Measurements from ENCODE around the gene IFT122. TPM values are rescaled to one million over a fixed set of nuclear protein-coding genes. Genes with fewer than 3 reads are reported as not detected.

IFT122 gene
- polyA plus RNA-seq, 2 of the 4 experiments (the other 2 are of a cell fraction) = 15.0 to 17.1 TPM

DNA sequence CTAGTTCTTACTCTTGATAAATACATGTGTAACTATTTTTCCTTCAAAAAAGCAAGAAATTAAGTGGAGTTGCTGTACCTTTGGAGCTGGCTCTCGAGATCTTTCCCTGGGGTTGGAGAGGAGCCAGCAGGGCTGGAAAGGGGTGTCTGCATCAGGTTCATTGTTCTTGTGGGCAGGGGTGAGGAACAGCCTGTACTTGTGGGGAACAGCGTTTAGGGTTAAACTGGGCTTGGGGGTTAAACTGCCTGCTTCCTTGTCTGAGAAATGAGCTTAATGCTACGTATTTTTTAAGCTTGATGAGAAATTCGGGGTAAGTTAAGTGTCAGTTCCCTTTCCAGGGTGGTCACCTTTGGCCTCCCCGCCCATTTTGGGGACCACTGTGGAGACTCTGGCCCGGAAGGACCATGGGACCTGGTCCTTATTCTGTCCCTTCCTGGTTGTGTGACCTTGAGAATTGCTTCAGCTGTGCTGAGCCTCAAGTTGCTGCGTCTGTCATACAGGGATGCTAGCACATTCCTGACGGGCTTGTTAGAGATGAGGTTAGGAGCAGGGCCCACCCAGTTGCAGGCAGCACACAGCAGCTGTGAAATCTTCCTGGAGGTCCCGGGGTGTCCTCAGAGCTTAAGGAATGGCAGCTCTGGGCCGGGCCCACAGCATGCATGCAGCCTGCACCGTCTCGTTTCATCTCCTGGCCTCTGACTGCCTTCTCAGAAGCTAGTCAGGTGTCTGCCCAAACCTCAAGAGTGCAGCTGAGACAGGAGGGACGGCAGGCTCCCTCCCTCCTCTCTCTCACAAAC is 114.5 kb downstream of the IFT122 start:
- POLR2A ChIA-PET = no interaction called here
- CTCF ChIA-PET = interaction anchor here (1.0 to 1.5 kb wide), 2 partner anchors 64 to 171 kb away, joined by 3 to 5 read pairs; no protein-coding TSS in a partner anchor
- ATAC-seq (no peak), FAIRE-seq (no peak), DNase-seq (ENCODE audit: low read depth in 1 of 2, low spot score in 1 of 2) (no peak)
- WGBS (ENCODE audit: missing lambda C conversion rate) = 83% methylated on average over 13 of the region's 13 CpGs
- no peak overlapping the region; a peak in 1 of 6 replicates for H3K27ac ChIP-seq
- H3K9me3 ChIP-seq = no peaks in the 10 kb centered on the region
- TF ChIP-seq, protein P1, sequence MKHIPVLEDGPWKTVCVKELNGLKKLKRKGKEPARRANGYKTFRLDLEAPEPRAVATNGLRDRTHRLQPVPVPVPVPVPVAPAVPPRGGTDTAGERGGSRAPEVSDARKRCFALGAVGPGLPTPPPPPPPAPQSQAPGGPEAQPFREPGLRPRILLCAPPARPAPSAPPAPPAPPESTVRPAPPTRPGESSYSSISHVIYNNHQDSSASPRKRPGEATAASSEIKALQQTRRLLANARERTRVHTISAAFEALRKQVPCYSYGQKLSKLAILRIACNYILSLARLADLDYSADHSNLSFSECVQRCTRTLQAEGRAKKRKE (CRISPR knock-in tag; IDR thresholded peaks at IDR 0.05; ENCODE audit: low read depth) = no peak
- TF ChIP-seq ZSCAN20 (CRISPR knock-in tag; IDR thresholded peaks at IDR 0.05) (no peak), SREBF2 (IDR thresholded peaks at IDR 0.05) (no peak), EHMT2 (IDR thresholded peaks at IDR 0.05; ENCODE audit: low read depth) (no peak), CBX2 (IDR thresholded peaks at IDR 0.05; ENCODE audit: borderline replicate concordance, low read depth) (no peak), NFE2L2 (conservative IDR thresholded peaks at IDR 0.05; ENCODE audit: low read length) (no peak), RAD21 (conservative IDR thresholded peaks at IDR 0.05 in 1 of 2, IDR thresholded peaks at IDR 0.05 in 1 of 2) (no peak), KDM5A (IDR thresholded peaks at IDR 0.05) (no peak), ZC3H11A (IDR thresholded peaks at IDR 0.05) (no peak), POLR2AphosphoS2 (conservative IDR thresholded peaks at IDR 0.05; ENCODE audit: low read length) (no peak), ZNF302 (CRISPR knock-in tag; IDR thresholded peaks at IDR 0.05) (no peak), EHF (CRISPR knock-in tag; IDR thresholded peaks at IDR 0.05) (no peak)
- TF ChIP-seq, protein P2, sequence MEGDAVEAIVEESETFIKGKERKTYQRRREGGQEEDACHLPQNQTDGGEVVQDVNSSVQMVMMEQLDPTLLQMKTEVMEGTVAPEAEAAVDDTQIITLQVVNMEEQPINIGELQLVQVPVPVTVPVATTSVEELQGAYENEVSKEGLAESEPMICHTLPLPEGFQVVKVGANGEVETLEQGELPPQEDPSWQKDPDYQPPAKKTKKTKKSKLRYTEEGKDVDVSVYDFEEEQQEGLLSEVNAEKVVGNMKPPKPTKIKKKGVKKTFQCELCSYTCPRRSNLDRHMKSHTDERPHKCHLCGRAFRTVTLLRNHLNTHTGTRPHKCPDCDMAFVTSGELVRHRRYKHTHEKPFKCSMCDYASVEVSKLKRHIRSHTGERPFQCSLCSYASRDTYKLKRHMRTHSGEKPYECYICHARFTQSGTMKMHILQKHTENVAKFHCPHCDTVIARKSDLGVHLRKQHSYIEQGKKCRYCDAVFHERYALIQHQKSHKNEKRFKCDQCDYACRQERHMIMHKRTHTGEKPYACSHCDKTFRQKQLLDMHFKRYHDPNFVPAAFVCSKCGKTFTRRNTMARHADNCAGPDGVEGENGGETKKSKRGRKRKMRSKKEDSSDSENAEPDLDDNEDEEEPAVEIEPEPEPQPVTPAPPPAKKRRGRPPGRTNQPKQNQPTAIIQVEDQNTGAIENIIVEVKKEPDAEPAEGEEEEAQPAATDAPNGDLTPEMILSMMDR (IDR thresholded peaks at IDR 0.05) = no peak
- no peak overlapping the region for H3K4me2 ChIP-seq
- H3K4me3 ChIP-seq = no peak overlapping the region
- H3K4me1 ChIP-seq = peaks cover 24% of the 10 kb centered on the region

DNA sequence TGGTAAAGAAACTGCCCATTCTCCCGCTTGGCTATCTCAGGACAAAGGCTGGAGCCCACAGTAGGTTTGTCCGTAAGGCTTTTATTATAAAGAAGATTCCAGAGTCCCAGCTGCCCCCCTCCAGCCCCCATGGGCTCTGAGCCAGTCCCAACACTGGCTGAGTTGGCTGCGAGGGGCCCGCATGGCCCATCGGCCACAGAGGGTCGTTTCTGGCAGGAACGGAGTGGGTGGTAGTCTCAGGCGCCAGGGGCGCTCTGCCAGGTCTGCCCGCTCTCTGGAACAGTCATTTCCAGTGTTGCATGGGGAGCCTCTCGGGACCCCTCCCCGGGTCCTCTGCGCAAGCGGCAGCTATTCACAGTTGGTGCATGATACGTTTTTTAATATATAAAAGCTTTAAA is 115.1 kb downstream of the IFT122 start:
- H3K27ac ChIP-seq = no peak overlapping the region; a peak in 1 of 6 replicates
- no peak for ATAC-seq
- H3K4me2 ChIP-seq = no peak overlapping the region
- H3K4me3 ChIP-seq = no peak overlapping the region
- CTCF ChIA-PET = interaction anchor here (1.5 kb wide), 1 partner anchor 65 kb away, joined by 3 read pairs; no protein-coding TSS in a partner anchor
- no peaks in the 10 kb centered on the region for H3K9me3 ChIP-seq
- WGBS (ENCODE audit: missing lambda C conversion rate) = 91% methylated on average over 12 of the region's 15 CpGs
- peaks cover 24% of the 10 kb centered on the region for H3K4me1 ChIP-seq
- no peak for FAIRE-seq
- TF ChIP-seq RAD21 (conservative IDR thresholded peaks at IDR 0.05 in 1 of 2, IDR thresholded peaks at IDR 0.05 in 1 of 2) = no peak
- TF ChIP-seq SREBF2 (IDR thresholded peaks at IDR 0.05) = no peak
- POLR2A ChIA-PET = no interaction called here
- no peak for DNase-seq (ENCODE audit: low read depth in 1 of 2, low spot score in 1 of 2)

DNA sequence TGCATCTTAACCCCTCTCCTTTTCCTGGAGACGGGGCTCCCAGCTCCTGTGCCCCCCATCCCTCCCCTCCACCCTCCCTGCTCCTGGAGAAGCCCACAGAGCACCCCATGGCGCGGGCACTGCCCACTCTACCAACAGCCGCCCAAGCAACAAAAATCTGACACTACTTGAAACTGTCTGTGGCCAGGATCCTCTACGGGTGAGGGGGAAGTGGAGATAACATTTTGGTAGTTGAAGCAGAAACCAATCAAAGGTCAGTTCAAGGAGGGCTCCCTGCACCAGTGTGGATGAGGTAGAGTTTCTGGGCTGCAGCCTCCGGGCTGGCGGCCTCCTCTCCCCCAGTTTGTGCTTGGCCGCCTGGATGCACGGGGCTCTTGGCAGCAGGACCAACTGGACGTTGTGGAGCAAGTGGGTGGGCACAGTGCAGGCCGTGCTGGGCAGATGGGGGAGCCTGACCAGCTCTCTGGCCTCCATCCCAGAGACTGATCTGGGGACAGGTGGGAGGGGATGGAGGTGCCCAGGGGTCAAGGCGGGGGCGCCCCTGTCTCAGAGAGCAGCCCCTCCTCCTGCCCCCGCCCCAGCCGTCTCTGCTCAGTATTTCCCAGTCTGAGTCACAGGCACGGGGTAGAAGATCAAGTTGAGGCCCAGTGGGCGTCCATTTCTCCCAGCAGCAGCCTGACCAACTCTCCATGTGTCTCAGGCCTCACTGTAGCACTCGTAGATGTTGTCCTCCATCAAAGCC is 115.8 kb downstream of the IFT122 start:
- Histone ChIP-seq H3K4me3 (no peak overlapping the region), H3K27ac (peak overlapping the region in 1 of 2 experiments; percentile 24; a peak in 1 of 6 replicates), H3K4me2 (no peak overlapping the region), H3K4me1 (peaks cover 31% of the 10 kb centered on the region), H3K9me3 (no peaks in the 10 kb centered on the region)
- TF ChIP-seq, protein P3, sequence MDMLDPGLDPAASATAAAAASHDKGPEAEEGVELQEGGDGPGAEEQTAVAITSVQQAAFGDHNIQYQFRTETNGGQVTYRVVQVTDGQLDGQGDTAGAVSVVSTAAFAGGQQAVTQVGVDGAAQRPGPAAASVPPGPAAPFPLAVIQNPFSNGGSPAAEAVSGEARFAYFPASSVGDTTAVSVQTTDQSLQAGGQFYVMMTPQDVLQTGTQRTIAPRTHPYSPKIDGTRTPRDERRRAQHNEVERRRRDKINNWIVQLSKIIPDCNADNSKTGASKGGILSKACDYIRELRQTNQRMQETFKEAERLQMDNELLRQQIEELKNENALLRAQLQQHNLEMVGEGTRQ (IDR thresholded peaks at IDR 0.05) = no peak
- TF ChIP-seq, protein P4, sequence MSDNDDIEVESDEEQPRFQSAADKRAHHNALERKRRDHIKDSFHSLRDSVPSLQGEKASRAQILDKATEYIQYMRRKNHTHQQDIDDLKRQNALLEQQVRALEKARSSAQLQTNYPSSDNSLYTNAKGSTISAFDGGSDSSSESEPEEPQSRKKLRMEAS (IDR thresholded peaks at IDR 0.05) = no peak
- TF ChIP-seq ZC3H11A (IDR thresholded peaks at IDR 0.05) = no peak
- no peak for TF ChIP-seq FOSL2 (IDR thresholded peaks at IDR 0.05)
- TF ChIP-seq FOSL2 (CRISPR knock-in tag; IDR thresholded peaks at IDR 0.05) = no peak
- no peak for TF ChIP-seq RAD21 (conservative IDR thresholded peaks at IDR 0.05 in 1 of 2, IDR thresholded peaks at IDR 0.05 in 1 of 2)
- no peak for TF ChIP-seq SMC3 (IDR thresholded peaks at IDR 0.05)
- no peak for TF ChIP-seq FOXS1 (CRISPR knock-in tag; IDR thresholded peaks at IDR 0.05)
- TF ChIP-seq EHMT2 (IDR thresholded peaks at IDR 0.05; ENCODE audit: low read depth) = no peak
- TF ChIP-seq NPAS2 (CRISPR knock-in tag; IDR thresholded peaks at IDR 0.05; ENCODE audit: borderline replicate concordance) = no peak
- ATAC-seq (no peak), FAIRE-seq (no peak), DNase-seq (ENCODE audit: low read depth in 1 of 2, low spot score in 1 of 2) (no peak)
- ChIA-PET CTCF (no interaction called here), POLR2A (no interaction called here)
- WGBS (ENCODE audit: missing lambda C conversion rate) = 86% methylated on average over 11 of the region's 18 CpGs
